ENCODE results near the gene PEG3. TPM values are rescaled to one million over a fixed set of nuclear protein-coding genes. Genes with fewer than 3 reads are reported as not detected.

Gene PEG3
- total and polyA plus RNA-seq, 2 donors (not counting 1 experiment from before 2014, with no cell fraction given): 0.01 TPM; not detected in 1

GRCh38 chr19:56835401-56835800, 5.1 kb downstream of the PEG3 start:
- no peak overlapping the region for H3K4me3 Mint-ChIP-seq
- H3K4me1 Mint-ChIP-seq: no peaks in the 10 kb centered on the region
- Histone ChIP-seq H3K27me3 (replicated peaks in 1 of 4; ENCODE audit: control extremely low read depth in 1 of 4, control insufficient read depth in 3 of 4, insufficient read depth in 4 of 4, low read length in 3 of 4) (peaks cover 0 to 33% (median 6%) of the 10 kb centered on the region in 4 experiments), H3K4me1 (ENCODE audit: control insufficient read depth in 2 of 2, insufficient read depth in 2 of 2, low read length in 2 of 2) (peaks cover 0 to 10% of the 10 kb centered on the region in 2 donors), H3K79me2 (ENCODE audit: control insufficient read depth, insufficient read depth, low read length) (no peaks in the 10 kb centered on the region), H4K20me1 (ENCODE audit: control insufficient read depth, insufficient read depth, low read length, poor library complexity, severe bottlenecking) (no peaks in the 10 kb centered on the region), H2AFZ (ENCODE audit: insufficient read depth, low read depth, low read length, poor library complexity, severe bottlenecking) (no peak overlapping the region), H3K27ac (ENCODE audit: low read length in 2 of 2) (no peak overlapping the region), H3K4me3 (ENCODE audit: control extremely low read depth in 1 of 5, extremely low read depth in 1 of 5, insufficient read depth in 1 of 5, low read depth in 2 of 5, low read length in 4 of 5) (no peak overlapping the region), H3K9me3 (ENCODE audit: control extremely low read depth in 1 of 3, control insufficient read depth in 2 of 3, insufficient read depth in 1 of 3, low read length in 2 of 3) (peaks cover 0 to 47% (median 17%) of the 10 kb centered on the region in 3 donors), H3K36me3 (replicated peaks in 1 of 2; ENCODE audit: control extremely low read depth in 1 of 2, control insufficient read depth in 1 of 2, extremely low read depth in 1 of 2, insufficient read depth in 2 of 2, low read length in 1 of 2) (no peaks in the 10 kb centered on the region), H3K9ac (ENCODE audit: low read length) (no peak overlapping the region), H3K4me2 (replicated peaks; ENCODE audit: low read depth, low read length, poor library complexity, severe bottlenecking) (no peak overlapping the region)
- CTCF ChIA-PET: no interaction called here
- POLR2A ChIA-PET: no interaction called here
- H3K27ac Mint-ChIP-seq: no peak overlapping the region
- no peak for DNase-seq
- peaks cover 18% of the 10 kb centered on the region for H3K9me3 Mint-ChIP-seq (ENCODE audit: insufficient read depth)
- peaks cover 8% of the 10 kb centered on the region for H3K27me3 Mint-ChIP-seq
- TF ChIP-seq CTCF (IDR thresholded peaks at IDR 0.05): no peak
- TF ChIP-seq EZH2 (IDR thresholded peaks at IDR 0.05; ENCODE audit: borderline replicate concordance, insufficient read depth, low read depth, low read length, poor library complexity, severe bottlenecking): no peak
- intact Hi-C loops (cut with micrococcal nuclease): no loop called here
- no peak for ATAC-seq (ENCODE audit: low read depth)

- no peak overlapping the region for H3K27ac ChIP-seq (ENCODE audit: low read length in 2 of 2)
- Mint-ChIP-seq H3K4me3 (no peak overlapping the region), H3K9me3 (ENCODE audit: insufficient read depth) (peaks cover 20% of the 10 kb centered on the region), H3K4me1 (no peaks in the 10 kb centered on the region), H3K27ac (no peak overlapping the region), H3K27me3 (peaks cover 8% of the 10 kb centered on the region)
- no peak overlapping the region for H3K9ac ChIP-seq (ENCODE audit: low read length)
- H2AFZ ChIP-seq (ENCODE audit: insufficient read depth, low read depth, low read length, poor library complexity, severe bottlenecking): no peak overlapping the region
- no peaks in the 10 kb centered on the region for H3K36me3 ChIP-seq (replicated peaks in 1 of 2; ENCODE audit: control extremely low read depth in 1 of 2, control insufficient read depth in 1 of 2, extremely low read depth in 1 of 2, insufficient read depth in 2 of 2, low read length in 1 of 2)
- peaks cover 0 to 10% of the 10 kb centered on the region in 2 donors for H3K4me1 ChIP-seq (ENCODE audit: control insufficient read depth in 2 of 2, insufficient read depth in 2 of 2, low read length in 2 of 2)
- WGBS (ENCODE audit: insufficient coverage): 80% methylated on average over 5 of the region's 5 CpGs
- H4K20me1 ChIP-seq (ENCODE audit: control insufficient read depth, insufficient read depth, low read length, poor library complexity, severe bottlenecking): no peaks in the 10 kb centered on the region
- no peak overlapping the region for H3K4me3 ChIP-seq (ENCODE audit: control extremely low read depth in 1 of 5, extremely low read depth in 1 of 5, insufficient read depth in 1 of 5, low read depth in 2 of 5, low read length in 4 of 5)
- H3K27me3 ChIP-seq (replicated peaks in 1 of 4; ENCODE audit: control extremely low read depth in 1 of 4, control insufficient read depth in 3 of 4, insufficient read depth in 4 of 4, low read length in 3 of 4): peaks cover 0 to 28% (median 6%) of the 10 kb centered on the region in 4 experiments
- POLR2A ChIA-PET: no interaction called here
- CTCF ChIA-PET: no interaction called here
- intact Hi-C loops (cut with micrococcal nuclease): no loop called here
- ATAC-seq (ENCODE audit: low read depth) (no peak), DNase-seq (no peak)
- H3K4me2 ChIP-seq (replicated peaks; ENCODE audit: low read depth, low read length, poor library complexity, severe bottlenecking): no peak overlapping the region
- TF ChIP-seq EZH2 (IDR thresholded peaks at IDR 0.05; ENCODE audit: borderline replicate concordance, insufficient read depth, low read depth, low read length, poor library complexity, severe bottlenecking): no peak
- no peak for TF ChIP-seq CTCF (IDR thresholded peaks at IDR 0.05)
- no peaks in the 10 kb centered on the region for H3K79me2 ChIP-seq (ENCODE audit: control insufficient read depth, insufficient read depth, low read length)
- H3K9me3 ChIP-seq (ENCODE audit: control extremely low read depth in 1 of 3, control insufficient read depth in 2 of 3, insufficient read depth in 1 of 3, low read length in 2 of 3): peaks cover 0 to 41% (median 17%) of the 10 kb centered on the region in 3 donors
These were observed 5.8 kb downstream of the PEG3 start for GRCh38 chr19:56834564-56835375.

Data from B cell (primary cell).